Cerebellar cortex (tissue), 1 donor: ENCODE data around the gene SLC16A3.

Experiments
- DNase-seq: peaks from one replicate; pipeline ENCODE4 v3.0.0-alpha.2; 2015; ENCODE audit warnings: low spot score

The SLC16A3 gene

GRCh38 chr17:82269138-82269881, 40.5 kb downstream of the SLC16A3 start:
- DNase-seq: no peak

DNA sequence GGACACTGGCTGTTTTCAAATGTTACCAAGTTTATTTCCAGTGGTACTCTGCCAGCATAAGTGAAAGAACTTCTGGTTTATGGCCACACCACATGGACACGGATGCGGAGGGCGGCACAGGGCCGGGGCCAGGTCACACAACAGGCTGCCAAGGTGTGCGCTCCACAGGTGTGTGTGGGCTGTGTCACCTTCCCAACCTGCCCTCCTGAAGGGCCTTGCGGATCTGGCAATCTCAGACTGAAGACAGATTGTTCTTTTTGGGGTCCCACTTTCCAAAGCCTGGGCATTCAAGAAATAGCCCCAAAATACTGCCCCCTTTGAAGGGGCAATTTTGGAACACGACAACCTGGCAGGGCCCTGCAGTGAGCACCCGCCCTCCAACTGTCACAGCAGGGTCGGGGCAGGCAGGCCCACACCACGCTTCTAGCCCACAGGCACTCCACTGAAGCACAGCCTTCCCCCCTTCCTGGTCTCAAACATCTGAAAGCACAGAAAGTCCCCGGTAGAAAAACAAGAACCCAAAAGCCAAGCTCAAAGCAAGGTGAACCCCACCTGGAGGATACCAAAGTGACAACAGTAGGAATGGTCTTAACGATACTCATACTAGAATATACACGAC, 41.1 kb downstream of the SLC16A3 start:
- no peak for DNase-seq

DNA sequence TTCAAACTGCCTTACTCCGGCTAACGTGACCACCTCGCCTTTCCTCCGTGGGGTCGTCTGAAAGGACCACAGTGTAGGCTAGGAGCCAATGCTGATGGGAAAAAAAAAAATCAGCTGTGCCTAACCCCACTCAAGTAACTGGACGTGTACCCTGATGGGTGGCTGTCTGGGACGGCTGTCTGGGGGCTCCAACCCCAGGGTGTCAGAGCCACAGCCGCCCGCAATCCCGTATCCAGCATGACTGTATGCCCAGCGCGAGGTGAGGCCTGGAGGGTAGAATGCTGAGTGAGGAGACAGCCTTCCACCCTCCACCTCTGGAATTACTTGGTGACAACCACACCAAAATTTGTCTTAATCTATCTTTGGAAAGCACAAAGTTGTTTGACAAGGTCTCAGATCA, 41.8 kb downstream of the SLC16A3 start:
- DNase-seq: no peak

- DNase-seq: no peak
These were observed 42.6 kb downstream of the SLC16A3 start for GRCh38 chr17:82271401-82271800.

DNA sequence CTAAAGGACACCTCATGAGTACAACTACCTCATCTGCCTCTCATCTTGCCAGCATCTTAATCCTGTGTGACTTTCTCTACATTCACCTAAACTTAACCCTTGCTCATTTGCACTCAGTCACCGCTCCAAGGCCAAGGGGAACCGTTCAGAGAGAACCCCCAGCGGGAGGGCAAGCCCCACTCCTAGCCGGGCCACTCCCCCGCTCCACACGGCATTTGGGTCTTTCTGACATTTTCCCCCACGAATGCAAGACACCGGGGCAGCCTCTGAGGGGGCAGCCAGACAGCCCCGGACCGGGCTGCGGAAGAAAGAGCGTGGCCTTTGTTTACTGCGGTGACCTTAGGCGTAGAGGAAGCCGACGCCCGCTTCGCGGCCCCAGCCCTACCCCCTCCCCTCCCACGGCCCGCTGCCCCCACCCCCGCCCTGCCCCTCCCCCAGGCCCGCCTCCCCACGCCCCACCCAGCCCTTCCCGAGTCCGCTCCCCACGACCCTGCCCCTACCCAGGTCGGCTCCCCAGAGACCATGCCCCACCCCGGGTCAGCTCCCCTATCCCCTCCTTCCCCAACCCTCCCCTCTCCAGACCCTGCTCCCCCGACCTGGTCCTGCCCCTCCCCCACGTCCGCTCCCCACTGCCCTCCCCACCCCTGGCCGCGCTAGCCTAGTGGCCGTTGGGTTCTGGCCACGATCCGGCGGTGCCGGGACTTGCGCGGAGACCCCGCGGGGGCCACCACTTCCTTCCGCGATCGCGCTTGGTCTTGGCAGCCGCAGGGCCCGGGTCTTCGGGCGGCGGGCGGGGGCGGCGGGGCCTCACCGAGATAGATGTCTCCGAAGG, 43.9 kb downstream of the SLC16A3 start:
- DNase-seq: no peak

- DNase-seq: peak; percentile 87
These were observed 44.7 kb downstream of the SLC16A3 start, which contains the start of gene CSNK1D for GRCh38 chr17:82273327-82274133. Gene CSNK1D (minus strand): TSS chr17:82273700. CDS start chr17:82273381, 319 bp downstream.

- no peak for DNase-seq
These were observed 45.5 kb downstream of the SLC16A3 start for GRCh38 chr17:82274134-82275020.

DNA sequence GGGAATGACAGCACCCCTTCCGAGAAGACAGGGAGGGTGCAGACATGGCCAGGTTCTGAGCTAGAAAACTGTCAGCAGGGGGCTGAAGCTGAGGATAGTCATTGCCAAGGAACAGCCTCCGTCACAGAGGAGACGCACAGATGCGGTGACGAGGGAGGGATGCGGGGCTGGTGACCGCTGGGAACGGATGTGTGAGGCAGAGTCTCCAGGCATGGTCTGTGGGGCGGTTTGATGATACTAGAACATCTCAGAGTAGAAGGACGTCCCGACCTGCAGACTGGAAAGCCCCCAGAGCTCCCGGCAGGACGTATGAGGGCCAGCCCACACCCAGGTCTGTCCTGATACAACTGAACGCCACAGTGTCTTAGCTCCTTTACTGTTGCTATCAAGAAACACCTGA, 46.5 kb downstream of the SLC16A3 start:
- no peak for DNase-seq

DNA sequence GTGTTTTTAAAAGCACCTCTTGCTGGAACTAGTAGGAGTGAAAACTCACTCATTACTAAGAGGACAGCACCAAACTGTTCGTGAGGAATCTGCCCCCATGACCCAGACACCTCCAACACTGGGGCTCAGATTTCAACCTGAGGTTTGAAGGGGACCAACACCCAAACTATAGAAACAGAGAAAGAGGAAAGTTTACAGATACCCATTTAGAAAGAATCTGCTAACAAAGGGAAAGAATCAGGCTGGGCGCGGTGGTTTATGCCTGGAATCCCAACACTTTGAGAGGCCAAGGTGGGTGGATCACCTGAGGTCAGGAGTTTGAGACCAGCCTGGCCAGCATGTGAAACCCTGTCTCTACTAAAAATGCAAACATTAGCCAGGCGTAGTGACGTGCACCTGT, 48.1 kb downstream of the SLC16A3 start:
- no peak for DNase-seq

DNA sequence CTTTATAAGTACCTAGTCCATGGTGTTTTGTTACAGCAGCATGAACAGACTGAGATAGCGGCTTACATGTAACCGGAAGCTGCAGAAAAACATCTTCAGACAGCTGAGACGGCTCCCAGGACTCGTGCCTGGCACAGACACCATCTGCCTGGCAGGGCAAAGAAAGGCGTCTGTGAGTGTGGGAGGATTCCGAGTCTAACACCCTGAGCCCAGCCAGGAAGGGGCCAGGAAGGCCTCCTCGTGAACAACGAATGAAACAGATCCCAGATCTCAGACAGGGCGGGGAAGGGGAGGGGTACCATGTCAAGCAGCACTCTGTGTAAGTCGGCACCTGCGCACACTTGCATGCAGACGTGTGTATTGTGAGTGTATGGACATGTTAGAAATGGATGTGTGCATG, 49.0 kb downstream of the SLC16A3 start:
- no peak for DNase-seq

DNA sequence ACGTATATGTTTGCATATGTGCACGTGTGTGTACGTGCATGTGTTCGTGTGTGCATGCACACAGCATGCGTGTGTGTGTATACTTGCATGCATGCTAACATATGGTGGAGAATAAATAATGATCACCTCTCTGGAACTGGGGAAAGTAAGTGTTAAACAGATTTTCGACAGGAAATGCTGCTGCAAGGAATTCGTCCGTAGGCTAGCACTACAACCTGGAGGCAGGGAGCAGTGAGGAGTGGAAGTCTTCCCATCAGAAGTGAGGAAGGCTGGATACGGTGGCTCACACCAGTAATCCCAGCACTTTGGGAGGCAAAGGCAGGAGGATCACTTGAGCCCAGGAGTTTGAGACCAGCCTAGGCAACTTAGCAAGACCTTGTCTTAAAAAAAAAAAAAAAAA, 49.5 kb downstream of the SLC16A3 start:
- DNase-seq: no peak

GRCh38 chr17:82278786-82279391, 50.0 kb downstream of the SLC16A3 start:
- DNase-seq: no peak

DNA sequence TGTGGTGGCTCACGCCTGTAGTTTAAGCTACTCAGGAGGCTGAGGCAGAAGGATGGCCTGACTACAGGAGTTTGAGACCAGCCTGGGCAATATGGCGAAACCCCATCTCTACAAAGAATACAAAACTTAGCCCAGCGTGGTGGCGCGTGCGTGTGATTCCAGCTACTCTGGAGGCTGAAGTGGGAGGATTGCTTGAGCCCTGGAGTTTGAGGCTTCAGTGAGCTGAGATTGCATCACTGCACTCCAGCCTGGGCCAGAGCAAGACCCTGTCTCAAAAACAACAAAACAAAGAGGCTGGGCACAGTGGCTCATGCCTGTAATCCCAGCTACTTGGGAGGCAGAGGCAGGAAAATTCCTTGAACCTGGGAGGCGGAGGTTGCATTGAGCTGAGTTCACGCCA, 51.7 kb downstream of the SLC16A3 start:
- no peak for DNase-seq

- no peak for DNase-seq
These were observed 52.2 kb downstream of the SLC16A3 start for GRCh38 chr17:82281076-82281475.

GRCh38 chr17:82281502-82282238, 52.8 kb downstream of the SLC16A3 start:
- no peak for DNase-seq

GRCh38 chr17:82282239-82283207, 53.7 kb downstream of the SLC16A3 start:
- peak; percentile 67 for DNase-seq

GRCh38 chr17:82283208-82283749, 54.4 kb downstream of the SLC16A3 start:
- DNase-seq: no peak

- DNase-seq: no peak
These were observed 56.3 kb downstream of the SLC16A3 start for GRCh38 chr17:82285141-82285540.
